CD1c-positive myeloid dendritic cell (primary cell): ENCODE data around the gene DLK2.
"Not testable (repeated sequence)": the region's sequence is repeated elsewhere in the genome, so short reads cannot be mapped to it uniquely, and the experiment has no call there.

Source experiments
- DNase-seq: peaks from one replicate; pipeline ENCODE4 v3.0.0-alpha.2; 2016; ENCODE audit errors: extremely low spot score

The DLK2 gene

GRCh38 chr6:43426928-43427405 is 28.4 kb downstream of the DLK2 start:
- DNase-seq, result no peak

GRCh38 chr6:43425083-43425482 is 30.3 kb downstream of the DLK2 start:
- DNase-seq, result not testable (repeated sequence)

- DNase-seq, result no peak
These were observed 33.5 kb downstream of the DLK2 start for GRCh38 chr6:43421831-43422230.

GRCh38 chr6:43420012-43420709 is 35.2 kb downstream of the DLK2 start:
- DNase-seq, result no peak

- no peak for DNase-seq
These were observed 38.4 kb downstream of the DLK2 start for GRCh38 chr6:43416935-43417334.

GRCh38 chr6:43415275-43415674 is 40.1 kb downstream of the DLK2 start:
- not testable (repeated sequence) for DNase-seq

- DNase-seq, result no peak
These were observed 42.3 kb downstream of the DLK2 start for GRCh38 chr6:43413002-43413401.

- no peak for DNase-seq
These were observed 42.8 kb downstream of the DLK2 start for GRCh38 chr6:43412541-43412940.

- DNase-seq, result not testable (repeated sequence)
These were observed 44.6 kb downstream of the DLK2 start for GRCh38 chr6:43410776-43411175.

GRCh38 chr6:43408259-43408658 is 47.1 kb downstream of the DLK2 start:
- DNase-seq, result no peak

GRCh38 chr6:43407296-43407695 is 48.1 kb downstream of the DLK2 start:
- no peak for DNase-seq

- no peak for DNase-seq
These were observed 50.0 kb downstream of the DLK2 start for GRCh38 chr6:43405354-43405753.

GRCh38 chr6:43402820-43403219 is 52.5 kb downstream of the DLK2 start:
- DNase-seq, result no peak

- no peak for DNase-seq
These were observed 53.6 kb downstream of the DLK2 start for GRCh38 chr6:43401730-43402129.
